Measurements from ENCODE around the gene SOAT2.
"Not testable (repeated sequence)": the region's sequence is repeated elsewhere in the genome, so short reads cannot be mapped to it uniquely, and the experiment has no call there.

SOAT2 gene

GRCh38 chr12:53159195-53159839 is 56.0 kb downstream of the SOAT2 start:
- DNase-seq: peak; percentile 94

GRCh38 chr12:53160000-53160399 is 56.7 kb downstream of the SOAT2 start:
- DNase-seq: no peak

GRCh38 chr12:53160673-53161072 is 57.4 kb downstream of the SOAT2 start:
- no peak for DNase-seq

- no peak for DNase-seq
Measured at GRCh38 chr12:53161119-53161911, 58.0 kb downstream of the SOAT2 start.

- not testable (repeated sequence) for DNase-seq
Measured at GRCh38 chr12:53163008-53163407, 59.7 kb downstream of the SOAT2 start.

GRCh38 chr12:53166837-53167236 is 63.6 kb downstream of the SOAT2 start:
- no peak for DNase-seq

- no peak for DNase-seq
Measured at GRCh38 chr12:53169644-53170043, 66.4 kb downstream of the SOAT2 start.

- DNase-seq: no peak
Measured at GRCh38 chr12:53170215-53170614, 66.9 kb downstream of the SOAT2 start.

GRCh38 chr12:53170876-53171724 is 67.8 kb downstream of the SOAT2 start:
- no peak for DNase-seq

- DNase-seq: no peak
Measured at GRCh38 chr12:53171725-53172329, 68.5 kb downstream of the SOAT2 start.

GRCh38 chr12:53172352-53172751 is 69.1 kb downstream of the SOAT2 start:
- no peak for DNase-seq

GRCh38 chr12:53173085-53173715 is 69.9 kb downstream of the SOAT2 start:
- DNase-seq: no peak

All from stimulated activated CD4-positive, alpha-beta T cell treated with anti-CD3 and anti-CD28 coated beads, Interleukin-2, amount 100 ng/mL, for 48 hours (primary cell).